Kidney glomerular epithelial cell (primary cell): ENCODE results near the gene ITPKC.
"Not testable (repeated sequence)": the region's sequence is repeated elsewhere in the genome, so short reads cannot be mapped to it uniquely, and the experiment has no call there.

ENCODE experiments used
- DNase-seq: peaks from one replicate; lab custom pipeline; 2025; lab: John Stamatoyannopoulos, UW

The ITPKC gene

DNA sequence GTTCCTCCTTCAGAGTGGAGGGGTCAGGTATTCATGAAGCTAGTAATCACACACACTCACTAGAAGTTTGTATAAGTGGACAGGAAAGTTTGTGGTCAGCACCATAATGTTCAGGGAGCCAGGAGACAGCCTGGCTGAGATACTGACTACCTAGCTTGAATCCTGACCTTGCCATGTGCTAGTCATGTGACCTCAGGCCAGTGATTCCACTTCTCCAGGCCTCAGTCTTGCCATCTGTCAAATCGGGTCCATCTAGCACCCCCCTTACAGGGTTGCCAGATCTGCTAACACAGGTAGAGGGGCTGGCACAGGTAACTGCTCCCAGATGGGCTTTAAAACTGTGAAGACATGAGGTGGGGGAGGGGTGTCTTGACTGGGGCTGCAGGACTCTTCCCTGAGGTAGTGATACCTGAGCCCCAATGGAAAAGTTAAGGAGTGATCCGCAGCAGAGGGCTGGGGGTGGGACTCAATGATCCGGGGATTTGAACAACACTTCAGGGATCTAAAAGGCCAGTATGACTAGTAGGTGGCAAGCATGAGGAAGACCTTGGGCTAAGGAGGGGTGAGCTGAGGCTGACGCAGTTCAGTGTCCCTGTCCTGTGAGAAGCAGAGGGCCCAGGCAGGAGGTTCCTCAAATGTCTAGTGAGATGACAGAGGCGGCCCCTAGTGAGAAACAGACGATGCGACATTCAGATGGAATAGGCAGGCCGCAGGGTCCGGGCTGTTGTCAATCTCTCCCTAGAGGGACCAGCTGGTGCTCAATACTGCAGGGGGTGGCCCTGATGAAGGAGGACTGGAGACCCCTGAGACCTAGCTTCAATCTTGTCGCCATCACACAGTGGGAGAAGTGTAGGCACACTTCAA, 24.8 kb downstream of the ITPKC start:
- peak; percentile 2 for DNase-seq

DNA sequence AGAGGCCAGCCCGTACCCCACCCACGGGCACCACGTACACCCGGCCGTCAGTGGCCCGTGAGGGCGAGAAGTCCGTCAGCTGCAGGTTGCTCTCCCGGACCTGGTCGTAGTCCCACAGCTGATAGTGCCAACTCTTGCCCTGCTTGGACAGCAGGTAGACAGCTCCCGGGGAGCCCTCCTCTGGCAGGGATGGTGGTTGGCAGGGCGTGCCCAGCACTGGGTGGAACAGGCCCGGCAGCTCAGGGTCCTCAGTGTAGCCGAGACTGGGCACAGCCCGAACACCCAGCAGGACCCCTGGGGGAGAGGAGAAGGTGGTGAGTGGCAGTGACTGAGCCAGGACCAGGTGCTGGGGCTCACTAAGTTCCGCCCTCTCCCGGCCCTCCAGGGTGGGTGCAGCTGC, 25.6 kb downstream of the ITPKC start:
- DNase-seq, result no peak

DNA sequence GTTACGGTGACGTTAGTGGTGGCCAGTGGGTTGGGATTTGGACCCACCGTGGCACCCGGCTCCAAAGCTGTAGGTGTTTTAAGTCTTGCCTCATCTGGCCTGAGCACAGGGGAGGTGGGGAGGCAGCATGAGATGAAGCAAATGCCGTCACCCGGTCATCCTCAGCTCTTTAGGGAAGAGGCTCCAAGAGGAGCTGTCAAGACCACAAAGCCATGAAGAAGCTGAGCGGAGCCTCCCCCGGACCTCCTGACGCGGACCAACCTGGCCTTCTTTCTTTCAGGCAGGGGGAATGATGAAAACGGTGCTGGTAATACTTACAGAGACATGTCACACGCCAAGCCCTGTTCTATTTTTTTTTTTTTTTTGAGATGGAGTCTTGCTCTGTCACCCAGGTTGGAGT, 26.0 kb downstream of the ITPKC start:
- no peak for DNase-seq

DNA sequence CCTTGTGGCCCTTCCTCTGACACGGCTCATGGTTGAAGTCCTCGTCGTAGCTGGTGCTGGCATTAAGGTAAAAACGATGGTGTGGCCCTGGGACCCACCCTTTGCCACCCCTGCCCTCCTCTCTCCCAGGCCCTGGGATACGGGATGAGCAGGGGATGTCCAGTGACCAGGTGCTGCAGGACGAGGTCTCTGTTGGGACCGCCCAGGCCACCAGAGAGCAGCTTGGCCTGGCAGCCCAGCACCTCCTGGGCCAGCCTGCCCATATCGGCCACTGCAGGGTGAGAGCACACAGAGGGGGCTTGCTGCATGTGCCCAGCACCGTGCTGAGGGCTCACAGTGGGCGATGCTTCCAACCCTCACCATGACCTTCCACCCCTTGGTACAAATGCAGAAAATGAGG, 27.0 kb downstream of the ITPKC start:
- DNase-seq, result no peak

DNA sequence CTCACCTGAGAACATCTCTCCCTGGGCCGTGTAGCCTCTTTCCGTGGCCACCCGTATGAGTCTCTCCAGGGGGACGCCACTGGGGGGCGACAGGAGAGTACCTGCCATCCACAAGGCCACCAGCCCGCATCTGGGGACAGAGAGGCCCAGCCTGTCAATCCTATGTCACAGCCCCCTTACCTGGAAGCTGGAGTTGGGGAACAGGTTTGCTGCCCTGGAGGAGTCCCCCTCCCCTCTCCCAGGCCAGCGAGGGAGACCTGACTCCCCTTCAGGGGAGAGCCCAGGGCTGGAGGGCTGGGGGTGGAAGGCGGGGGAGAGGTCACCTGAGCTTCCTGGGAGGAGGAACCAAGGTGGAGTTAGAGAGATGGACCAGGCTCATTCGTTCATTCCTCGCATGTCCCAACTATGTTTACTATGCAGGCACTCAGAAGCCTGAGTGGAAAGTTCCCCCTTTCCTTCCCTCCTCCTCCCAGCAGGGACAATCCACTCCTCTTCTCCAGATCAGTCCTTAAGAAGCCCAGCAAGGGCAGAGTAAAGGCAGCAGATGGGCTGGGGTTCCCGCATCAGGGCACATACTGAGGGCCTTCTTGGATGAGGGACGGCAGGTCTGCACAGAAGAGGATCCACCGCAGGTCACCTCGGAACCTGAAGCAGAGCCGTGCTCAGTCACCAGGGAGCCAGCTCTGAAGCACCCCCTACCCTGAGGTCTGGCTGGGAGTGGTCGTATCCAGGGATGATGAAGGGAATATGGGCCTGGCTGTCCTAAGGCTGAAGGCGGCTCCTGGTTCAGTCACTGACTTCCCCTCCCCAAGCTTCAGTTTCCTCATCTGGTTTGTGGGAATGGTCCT, 27.9 kb downstream of the ITPKC start:
- DNase-seq, result no peak

DNA sequence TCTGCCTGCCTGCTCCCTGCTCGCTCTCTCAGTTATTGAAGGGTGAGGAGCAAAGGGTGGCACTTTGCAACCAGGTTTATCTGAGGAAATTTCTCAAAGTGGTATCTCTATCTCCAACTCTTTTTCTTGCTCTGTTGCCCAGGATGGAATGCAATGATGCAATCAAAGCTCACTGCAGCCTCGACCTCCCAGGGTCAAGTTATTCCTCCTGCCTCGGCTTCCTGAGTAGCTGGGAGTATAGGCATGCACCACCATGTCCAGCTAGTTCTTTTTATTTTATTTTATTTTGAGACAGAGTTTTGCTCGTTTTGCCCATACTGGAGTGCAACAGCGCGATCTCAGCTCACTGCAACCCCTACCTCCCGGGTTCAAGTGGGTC, 28.5 kb downstream of the ITPKC start:
- peak; percentile 37 for DNase-seq

DNA sequence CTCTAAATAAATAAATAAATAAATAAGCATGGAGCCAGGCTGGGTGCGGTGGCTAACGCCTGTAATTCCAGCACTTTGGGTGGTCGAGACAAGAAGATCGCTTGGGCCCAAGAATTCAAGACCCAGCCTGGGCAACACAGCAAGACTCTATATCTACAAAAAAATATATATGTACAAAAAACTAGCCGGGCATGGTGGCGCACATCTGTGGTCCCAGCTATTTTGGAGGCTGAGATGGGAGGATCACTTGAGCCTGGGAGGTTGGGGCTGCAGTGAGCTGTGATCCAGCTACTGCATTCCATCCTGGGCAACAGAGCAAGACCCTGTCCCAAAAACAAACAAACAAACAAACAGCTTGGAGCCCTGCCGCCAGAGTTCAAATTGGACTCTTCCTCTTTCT, 30.6 kb downstream of the ITPKC start:
- no peak for DNase-seq

DNA sequence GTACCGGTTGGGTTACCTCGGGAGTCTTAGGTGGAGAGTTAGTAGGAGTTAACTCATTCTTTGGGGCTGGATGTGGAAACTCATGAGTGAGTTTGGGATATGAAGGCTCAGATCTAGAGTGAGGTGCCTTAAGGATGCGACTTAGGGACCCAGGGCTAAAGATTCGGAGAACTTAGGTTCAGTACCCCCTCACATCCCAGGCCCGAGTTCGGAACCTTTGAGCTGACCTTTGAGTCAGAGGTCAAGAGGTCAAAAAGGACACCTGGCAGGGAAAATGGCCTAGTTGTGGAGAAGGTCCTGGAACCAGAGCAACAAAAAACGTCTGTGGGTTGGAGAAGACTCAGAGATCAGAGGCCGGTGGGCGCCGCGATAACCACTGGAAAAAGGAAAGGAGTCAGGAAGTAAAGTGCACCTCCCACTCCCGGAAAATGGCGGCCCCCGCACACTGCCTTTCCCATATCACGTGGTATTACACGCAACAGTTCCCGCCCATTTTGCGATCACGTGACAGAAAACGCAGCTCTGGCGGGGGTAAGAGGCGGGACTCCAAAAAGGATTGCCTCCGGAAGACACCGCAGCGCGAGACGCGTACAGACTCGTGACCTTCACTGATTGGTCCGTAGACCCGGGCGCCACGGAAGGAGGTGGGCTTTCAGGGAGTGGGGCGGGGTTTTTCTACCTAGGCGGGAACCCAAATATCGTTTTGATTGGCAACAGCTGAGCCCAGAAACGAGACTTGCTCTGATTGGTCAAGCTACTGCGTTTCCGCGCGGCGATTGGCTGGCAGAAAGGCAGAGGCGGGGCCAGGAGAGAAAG, 33.4 kb downstream of the ITPKC start, which contains the start of gene ACTMAP:
ACTMAP (minus strand) TSS at position 420 of the 816 bp plus-strand sequence. CDS start 674 bp downstream, outside the sequence.
- DNase-seq, result peak; percentile 98

DNA sequence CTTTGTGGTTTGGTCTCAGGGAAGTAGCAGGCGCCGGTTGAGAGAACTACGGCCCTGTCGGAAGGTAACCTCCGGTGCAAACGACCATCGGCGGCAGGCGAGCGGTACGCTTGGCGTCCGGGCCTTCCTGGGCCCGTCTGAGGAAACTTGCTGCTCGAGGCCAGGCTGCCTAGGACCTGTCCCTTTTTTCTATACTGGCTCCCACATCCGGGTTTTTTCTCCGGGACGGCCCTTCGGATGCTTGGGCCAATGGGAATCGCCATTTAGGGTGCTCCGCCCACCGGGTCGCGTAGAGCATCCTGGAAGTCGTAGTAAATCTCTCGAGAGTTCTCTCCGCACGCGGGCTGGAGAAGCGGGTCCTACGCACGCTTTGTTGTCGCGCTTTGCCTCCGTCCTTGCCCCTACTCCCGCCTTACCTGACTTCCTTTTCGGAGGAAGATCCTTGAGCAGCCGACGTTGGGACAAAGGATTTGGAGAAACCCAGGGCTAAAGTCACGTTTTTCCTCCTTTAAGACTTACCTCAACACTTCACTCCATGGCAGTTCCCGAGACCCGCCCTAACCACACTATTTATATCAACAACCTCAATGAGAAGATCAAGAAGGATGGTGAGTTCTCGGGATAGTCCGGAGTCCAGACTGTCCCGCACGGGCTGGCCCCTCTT, 34.1 kb downstream of the ITPKC start, which contains the start of gene SNRPA:
SNRPA (plus strand) TSS at position 330 of the 664 bp plus-strand sequence; CDS start at position 536, 206 bp downstream.
- DNase-seq, result peak; percentile 97

DNA sequence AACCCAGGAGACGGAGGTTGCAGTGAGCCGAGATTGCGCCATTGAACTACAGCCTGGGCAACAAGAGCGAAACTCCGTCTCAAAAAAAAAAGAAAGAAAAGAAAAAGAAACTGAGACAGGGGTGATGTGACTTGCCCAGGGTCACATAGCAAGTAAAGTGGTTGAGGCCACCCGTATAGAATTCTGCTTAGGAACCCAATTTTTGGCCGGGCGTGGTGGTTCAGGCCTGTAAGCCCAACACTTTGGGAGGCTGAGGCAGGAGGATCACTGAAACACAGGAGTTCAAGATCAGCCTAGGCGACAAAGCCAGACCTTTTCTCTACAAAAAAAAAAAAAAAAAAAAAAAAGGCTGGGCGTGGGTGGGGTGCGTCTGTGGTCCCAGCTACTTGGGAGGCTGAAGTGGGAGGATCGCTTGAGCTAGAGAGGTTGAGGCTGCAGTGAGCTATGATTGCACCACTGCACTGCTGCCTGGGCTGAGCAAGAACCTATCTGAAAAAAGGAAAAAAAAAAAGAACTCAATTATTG, 35.4 kb downstream of the ITPKC start:
- DNase-seq, result no peak

DNA sequence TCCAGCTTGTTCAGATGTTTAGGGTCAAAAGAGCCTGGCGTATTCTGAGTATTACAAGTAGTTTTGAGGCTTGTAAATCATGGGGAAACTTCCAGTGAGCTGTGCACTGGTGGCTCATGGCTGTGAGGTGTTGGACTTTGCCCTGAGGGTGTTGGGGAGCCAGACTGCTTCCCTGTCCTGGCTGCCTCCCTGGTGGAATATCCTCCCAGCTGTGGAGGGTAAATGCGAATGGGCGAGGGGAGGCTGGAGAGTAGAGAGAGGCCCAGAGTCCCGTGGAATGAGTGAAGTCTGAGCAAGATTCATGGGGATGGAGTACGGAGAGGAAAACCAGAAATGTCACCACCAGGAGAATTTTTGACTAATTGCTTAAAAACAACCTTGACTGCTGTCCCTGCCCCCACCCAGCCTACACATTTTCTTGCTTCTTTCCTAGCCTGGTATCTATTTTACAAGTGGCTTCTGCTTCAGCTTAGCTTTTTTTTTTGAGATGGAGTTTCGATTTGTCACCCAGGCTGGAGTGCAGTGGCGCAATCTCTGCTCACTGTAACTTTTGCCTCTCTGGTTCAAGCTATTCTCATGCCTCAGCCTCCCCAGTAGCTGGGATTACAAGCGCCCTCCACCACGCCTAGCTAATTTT, 37.8 kb downstream of the ITPKC start:
- DNase-seq, result no peak

DNA sequence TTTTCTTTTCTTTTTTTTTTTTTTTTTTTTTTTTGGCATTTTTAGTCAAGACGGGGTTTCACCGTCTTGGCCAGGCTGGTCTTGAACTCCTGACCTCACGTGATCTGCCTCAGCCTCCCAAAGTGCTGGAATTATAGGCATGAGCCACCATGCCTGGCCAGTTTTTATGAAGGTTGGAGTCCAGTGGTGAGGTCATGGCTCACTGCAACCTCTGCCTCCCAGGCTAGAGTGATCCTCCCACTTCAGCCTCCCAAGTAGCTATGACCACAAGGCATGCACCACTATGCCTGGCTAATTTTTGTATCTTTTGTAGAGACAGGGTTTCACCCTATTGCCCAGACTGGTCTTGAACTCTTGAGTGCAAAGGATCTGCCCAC, 38.3 kb downstream of the ITPKC start:
- no peak for DNase-seq

DNA sequence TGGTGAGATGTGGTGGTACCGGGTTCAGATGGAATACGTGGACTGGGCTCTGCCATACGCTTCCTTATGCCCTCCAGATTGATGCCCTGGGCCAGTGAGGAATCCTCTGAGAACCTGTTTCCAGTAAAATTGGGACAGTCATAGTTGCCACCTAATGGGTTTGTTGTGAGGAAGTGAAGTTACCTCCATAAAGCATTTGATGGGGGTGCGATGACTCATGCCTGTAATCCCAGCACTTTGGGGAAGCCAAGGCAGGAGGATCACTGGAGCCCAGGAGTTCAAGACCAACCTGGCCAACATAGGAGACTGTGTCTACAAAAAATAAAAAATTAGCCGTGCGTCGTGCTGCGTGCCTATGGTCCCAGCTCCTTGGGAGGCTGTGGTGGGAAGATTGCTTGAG, 38.9 kb downstream of the ITPKC start:
- no peak for DNase-seq

DNA sequence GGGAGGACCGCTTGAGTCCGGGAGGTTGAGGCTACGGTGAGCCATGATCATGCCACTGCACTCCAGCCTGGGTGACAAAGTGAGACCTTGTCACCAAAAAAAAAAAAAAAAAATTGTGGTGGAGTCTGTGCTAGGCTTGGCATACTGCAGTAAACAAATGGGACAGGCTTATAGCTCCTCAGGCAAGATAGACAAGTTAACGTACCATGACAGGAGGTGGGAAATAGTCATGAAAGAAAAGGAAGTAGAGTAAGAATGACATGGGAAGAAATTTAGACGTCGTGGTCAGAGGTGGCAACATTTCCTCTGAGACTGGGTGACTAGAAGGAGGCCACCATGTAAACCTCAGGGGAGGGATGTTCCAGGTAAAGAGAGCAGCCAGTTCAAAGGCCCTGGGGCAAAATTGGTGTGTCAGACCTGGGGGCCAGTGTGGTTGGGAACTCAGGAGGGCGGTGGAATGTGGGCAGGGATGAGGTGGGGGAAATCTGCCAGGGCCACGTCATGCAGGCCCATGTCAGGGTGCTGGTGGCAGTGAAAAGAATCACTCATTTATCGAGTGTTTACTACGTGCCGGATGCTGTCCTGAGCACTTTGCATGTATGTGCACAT, 39.7 kb downstream of the ITPKC start:
- no peak for DNase-seq

DNA sequence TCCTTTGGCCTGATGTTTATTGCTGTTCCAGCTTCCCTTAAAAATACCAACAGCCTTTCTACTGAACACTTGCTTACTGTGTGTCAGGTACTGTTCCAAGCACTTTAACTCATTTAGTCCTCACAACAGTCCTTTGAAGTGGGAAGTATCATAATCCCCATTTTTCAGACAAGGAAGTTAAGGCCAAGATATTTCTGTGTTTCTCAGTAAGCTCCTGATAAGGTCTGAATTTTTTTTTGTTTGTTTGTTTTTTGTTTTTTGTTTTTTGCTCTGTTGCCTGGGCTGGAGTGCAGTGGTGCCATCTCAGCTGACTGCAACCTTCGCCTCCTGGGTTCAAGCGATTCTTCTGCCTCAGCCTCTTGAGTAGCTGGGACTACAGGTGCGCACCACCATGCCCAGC, 41.6 kb downstream of the ITPKC start:
- DNase-seq, result no peak

DNA sequence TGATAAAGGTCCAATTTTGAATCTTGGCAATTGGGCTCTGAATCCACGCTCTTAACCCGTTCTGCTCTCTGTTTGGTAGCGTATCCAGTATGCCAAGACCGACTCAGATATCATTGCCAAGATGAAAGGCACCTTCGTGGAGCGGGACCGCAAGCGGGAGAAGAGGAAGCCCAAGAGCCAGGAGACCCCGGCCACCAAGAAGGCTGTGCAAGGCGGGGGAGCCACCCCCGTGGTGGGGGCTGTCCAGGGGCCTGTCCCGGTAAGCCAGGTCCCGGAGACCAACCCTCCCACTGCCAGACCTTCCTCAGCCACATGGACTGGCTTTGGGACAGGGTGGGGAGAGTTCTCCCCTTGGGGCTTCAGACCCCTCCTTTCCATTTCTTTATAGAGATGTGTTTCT, 42.4 kb downstream of the ITPKC start:
- no peak for DNase-seq

DNA sequence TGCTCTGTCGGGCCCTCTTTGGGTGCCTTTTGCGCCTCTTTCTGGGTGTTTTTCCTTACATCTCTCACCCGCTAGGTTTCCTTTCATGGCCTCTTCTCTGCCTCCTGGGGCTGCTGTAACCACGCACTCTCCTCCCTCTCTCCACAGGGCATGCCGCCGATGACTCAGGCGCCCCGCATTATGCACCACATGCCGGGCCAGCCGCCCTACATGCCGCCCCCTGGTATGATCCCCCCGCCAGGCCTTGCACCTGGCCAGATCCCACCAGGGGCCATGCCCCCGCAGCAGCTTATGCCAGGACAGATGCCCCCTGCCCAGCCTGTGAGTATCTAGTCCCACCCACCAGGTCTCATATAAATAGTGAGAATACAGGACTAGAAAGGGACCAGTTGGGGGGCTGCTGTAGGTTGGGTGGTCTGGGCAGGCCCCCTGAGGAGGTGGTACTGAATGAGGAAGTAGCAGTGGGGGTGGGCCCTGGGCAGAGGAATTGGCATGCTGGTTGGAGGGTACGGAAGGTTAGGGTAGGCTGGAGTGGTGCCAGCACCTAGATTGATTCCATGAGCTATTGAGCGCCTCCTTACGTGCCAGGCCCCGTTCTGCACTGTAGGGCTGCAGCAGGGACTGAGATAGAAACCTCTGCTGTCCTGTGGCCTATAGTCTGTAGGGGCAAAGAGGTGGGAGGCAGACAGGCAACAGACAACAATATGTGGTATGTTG, 46.0 kb downstream of the ITPKC start:
- DNase-seq, result no peak

DNA sequence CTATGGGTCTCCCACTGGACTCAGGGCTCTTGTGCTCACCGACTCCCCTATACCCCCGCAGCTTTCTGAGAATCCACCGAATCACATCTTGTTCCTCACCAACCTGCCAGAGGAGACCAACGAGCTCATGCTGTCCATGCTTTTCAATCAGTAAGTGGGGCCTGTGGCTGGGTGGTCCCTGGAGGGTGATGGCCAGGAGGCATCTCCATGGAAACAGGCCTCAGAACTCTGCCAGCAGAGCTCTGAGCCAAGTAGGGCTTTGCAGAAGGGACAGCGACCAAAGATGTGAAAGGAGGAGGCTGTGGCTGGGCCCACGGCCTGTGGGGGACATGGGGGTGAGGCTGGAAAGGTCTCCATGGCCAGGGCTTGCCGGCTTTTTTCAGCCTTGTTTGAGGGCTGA, 46.6 kb downstream of the ITPKC start:
- no peak for DNase-seq

DNA sequence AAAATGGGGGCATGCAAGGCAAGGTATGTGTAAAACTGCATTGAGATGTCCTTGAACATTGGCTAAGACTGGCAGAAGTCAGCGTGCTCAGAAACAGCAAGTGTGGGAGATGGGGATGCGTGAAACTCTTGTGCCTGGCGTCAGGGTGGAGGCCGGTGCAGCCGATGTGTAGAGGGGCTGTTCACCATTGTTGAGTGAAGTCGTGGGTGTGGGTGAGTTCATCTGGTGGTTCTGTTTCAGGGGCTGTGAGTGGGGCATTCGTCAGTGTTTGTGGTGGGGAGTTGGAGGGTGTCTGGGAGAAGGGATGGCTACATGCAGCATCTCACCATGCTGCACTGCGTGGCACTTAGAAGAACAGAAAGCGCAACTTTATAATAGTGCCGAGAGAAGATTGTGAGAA, 47.1 kb downstream of the ITPKC start:
- DNase-seq, result no peak

DNA sequence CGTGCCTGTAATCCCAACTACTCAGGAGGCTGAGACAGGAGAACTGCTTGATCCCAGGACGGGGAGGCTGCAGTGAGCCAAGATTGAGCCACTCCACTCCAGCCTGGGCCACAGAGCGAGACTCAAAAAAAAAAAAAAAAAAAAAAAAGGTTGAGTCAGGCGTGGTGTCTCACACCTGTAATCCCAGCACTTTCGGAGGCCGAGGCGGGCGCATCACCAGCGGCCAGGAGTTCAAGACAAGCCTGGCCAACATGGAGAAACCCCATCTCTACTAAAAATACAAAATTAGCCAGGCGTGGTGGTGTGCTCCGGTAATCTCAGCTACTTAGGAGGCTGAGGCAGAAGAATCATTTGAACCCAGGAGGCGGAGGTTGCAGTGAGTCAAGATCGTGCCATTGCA, 49.5 kb downstream of the ITPKC start:
- DNase-seq, result not testable (repeated sequence)
